ENCODE measurements around the gene IQGAP2. TPM values are rescaled to one million over a fixed set of nuclear protein-coding genes. Genes with fewer than 3 reads are reported as not detected.

IQGAP2 gene
- polyA plus RNA-seq, 3 donors, result 57.9 to 69.7 (median 68.2) TPM

GRCh38 chr5:76485511-76485910 lies 82.4 kb downstream of the IQGAP2 start:
- DNase-seq (ENCODE audit: extremely low read depth in 1 of 11, low read depth in 9 of 11, low spot score in 4 of 11), result no peak

GRCh38 chr5:76487386-76487785 lies 84.3 kb downstream of the IQGAP2 start:
- no peak for DNase-seq (ENCODE audit: extremely low read depth in 1 of 11, low read depth in 9 of 11, low spot score in 4 of 11)

- no peak for DNase-seq (ENCODE audit: extremely low read depth in 1 of 11, low read depth in 9 of 11, low spot score in 4 of 11)
These were observed 84.7 kb downstream of the IQGAP2 start for GRCh38 chr5:76487821-76488220.

- no peak for DNase-seq (ENCODE audit: extremely low read depth in 1 of 11, low read depth in 9 of 11, low spot score in 4 of 11)
These were observed 85.9 kb downstream of the IQGAP2 start for GRCh38 chr5:76488969-76489368.

- DNase-seq (ENCODE audit: extremely low read depth in 1 of 11, low read depth in 9 of 11, low spot score in 4 of 11), result no peak
These were observed 87.0 kb downstream of the IQGAP2 start for GRCh38 chr5:76489877-76490688.

GRCh38 chr5:76490960-76491359 lies 87.9 kb downstream of the IQGAP2 start:
- peak in 2 of 11 donors; percentile 11 to 28 for DNase-seq (ENCODE audit: extremely low read depth in 1 of 11, low read depth in 9 of 11, low spot score in 4 of 11)

GRCh38 chr5:76492819-76493189 lies 89.7 kb downstream of the IQGAP2 start:
- no peak for DNase-seq (ENCODE audit: extremely low read depth in 1 of 11, low read depth in 9 of 11, low spot score in 4 of 11)

GRCh38 chr5:76493190-76493837 lies 90.2 kb downstream of the IQGAP2 start:
- DNase-seq (ENCODE audit: extremely low read depth in 1 of 11, low read depth in 9 of 11, low spot score in 4 of 11), result no peak

- no peak for DNase-seq (ENCODE audit: extremely low read depth in 1 of 11, low read depth in 9 of 11, low spot score in 4 of 11)
These were observed 91.1 kb downstream of the IQGAP2 start for GRCh38 chr5:76494201-76494600.

- no peak for DNase-seq (ENCODE audit: extremely low read depth in 1 of 11, low read depth in 9 of 11, low spot score in 4 of 11)
These were observed 92.8 kb downstream of the IQGAP2 start for GRCh38 chr5:76495870-76496269.

- no peak for DNase-seq (ENCODE audit: extremely low read depth in 1 of 11, low read depth in 9 of 11, low spot score in 4 of 11)
These were observed 94.0 kb downstream of the IQGAP2 start for GRCh38 chr5:76497065-76497460.

- DNase-seq (ENCODE audit: extremely low read depth in 1 of 11, low read depth in 9 of 11, low spot score in 4 of 11), result no peak
These were observed 95.1 kb downstream of the IQGAP2 start for GRCh38 chr5:76497986-76498717.

GRCh38 chr5:76499507-76500161 lies 96.5 kb downstream of the IQGAP2 start:
- DNase-seq (ENCODE audit: extremely low read depth in 1 of 11, low read depth in 9 of 11, low spot score in 4 of 11), result no peak

GRCh38 chr5:76500633-76501393 lies 97.7 kb downstream of the IQGAP2 start:
- no peak for DNase-seq (ENCODE audit: extremely low read depth in 1 of 11, low read depth in 9 of 11, low spot score in 4 of 11)

GRCh38 chr5:76503929-76504328 lies 100.8 kb downstream of the IQGAP2 start:
- no peak for DNase-seq (ENCODE audit: extremely low read depth in 1 of 11, low read depth in 9 of 11, low spot score in 4 of 11)

- no peak for DNase-seq (ENCODE audit: extremely low read depth in 1 of 11, low read depth in 9 of 11, low spot score in 4 of 11)
These were observed 101.9 kb downstream of the IQGAP2 start for GRCh38 chr5:76504901-76505564.

- no peak for DNase-seq (ENCODE audit: extremely low read depth in 1 of 11, low read depth in 9 of 11, low spot score in 4 of 11)
These were observed 110.4 kb downstream of the IQGAP2 start for GRCh38 chr5:76513476-76513875.

GRCh38 chr5:76514292-76514691 lies 111.2 kb downstream of the IQGAP2 start:
- DNase-seq (ENCODE audit: extremely low read depth in 1 of 11, low read depth in 9 of 11, low spot score in 4 of 11), result no peak
